GM13976 (cell line): ENCODE data around the gene TLR2.

ENCODE experiments used
- DNase-seq: peaks from one replicate; pipeline ENCODE4 v3.0.0; 2012; ENCODE audit warnings: low spot score
- in situ Hi-C: fragments of 300-500 bp; cut with MboI; formaldehyde crosslinking; loops from one replicate; pipeline ENCODE4 v1.12.0; 2022; ENCODE audit warnings: low sequenced_read_pairs, mixed read lengths, inconsistent platforms; ENCODE audit not compliant: unreplicated experiment
- TF ChIP-seq, protein P1 (sequence below): IDR thresholded peaks from 2 replicates; pipeline ENCODE4 v1.5.1; 2012; ENCODE audit warnings: borderline replicate concordance, mild to moderate bottlenecking; ENCODE audit not compliant: insufficient read depth; ENCODE audit errors: extremely low read depth, missing control alignments, control extremely low read depth

The TLR2 gene

DNA sequence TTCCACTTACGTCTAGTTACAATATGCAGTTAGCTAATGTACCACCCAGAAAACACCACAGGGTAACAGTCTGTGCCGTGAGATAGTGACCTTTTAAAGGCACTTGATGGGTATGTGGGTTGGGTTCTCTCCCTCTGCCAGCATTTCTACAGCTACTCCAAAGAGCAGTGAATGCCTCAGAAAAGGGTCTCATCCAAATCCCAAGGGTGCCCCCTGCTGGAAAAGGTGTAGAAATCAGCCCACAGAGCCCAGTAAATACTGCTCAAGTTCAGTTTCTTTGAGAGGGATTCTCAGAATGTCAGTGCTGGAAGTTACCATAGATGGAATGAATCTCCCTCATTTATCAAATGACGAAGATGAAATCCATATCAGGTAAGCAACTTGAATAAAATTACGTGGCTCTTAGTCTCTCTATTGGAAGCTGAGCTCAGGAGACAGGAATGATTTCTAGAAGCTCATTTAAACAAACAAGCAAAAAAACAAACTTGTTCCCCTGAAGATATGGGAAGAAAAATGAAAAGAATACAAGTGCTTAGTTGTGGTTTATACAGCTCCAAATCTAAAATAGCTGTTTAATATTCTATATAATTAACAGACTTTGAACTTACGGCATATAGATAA, 66.2 kb downstream of the TLR2 start:
- in situ Hi-C loops = no loop called here
- TF ChIP-seq, protein P1, sequence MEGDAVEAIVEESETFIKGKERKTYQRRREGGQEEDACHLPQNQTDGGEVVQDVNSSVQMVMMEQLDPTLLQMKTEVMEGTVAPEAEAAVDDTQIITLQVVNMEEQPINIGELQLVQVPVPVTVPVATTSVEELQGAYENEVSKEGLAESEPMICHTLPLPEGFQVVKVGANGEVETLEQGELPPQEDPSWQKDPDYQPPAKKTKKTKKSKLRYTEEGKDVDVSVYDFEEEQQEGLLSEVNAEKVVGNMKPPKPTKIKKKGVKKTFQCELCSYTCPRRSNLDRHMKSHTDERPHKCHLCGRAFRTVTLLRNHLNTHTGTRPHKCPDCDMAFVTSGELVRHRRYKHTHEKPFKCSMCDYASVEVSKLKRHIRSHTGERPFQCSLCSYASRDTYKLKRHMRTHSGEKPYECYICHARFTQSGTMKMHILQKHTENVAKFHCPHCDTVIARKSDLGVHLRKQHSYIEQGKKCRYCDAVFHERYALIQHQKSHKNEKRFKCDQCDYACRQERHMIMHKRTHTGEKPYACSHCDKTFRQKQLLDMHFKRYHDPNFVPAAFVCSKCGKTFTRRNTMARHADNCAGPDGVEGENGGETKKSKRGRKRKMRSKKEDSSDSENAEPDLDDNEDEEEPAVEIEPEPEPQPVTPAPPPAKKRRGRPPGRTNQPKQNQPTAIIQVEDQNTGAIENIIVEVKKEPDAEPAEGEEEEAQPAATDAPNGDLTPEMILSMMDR = peak; percentile 64
- peak; percentile 61 for DNase-seq

DNA sequence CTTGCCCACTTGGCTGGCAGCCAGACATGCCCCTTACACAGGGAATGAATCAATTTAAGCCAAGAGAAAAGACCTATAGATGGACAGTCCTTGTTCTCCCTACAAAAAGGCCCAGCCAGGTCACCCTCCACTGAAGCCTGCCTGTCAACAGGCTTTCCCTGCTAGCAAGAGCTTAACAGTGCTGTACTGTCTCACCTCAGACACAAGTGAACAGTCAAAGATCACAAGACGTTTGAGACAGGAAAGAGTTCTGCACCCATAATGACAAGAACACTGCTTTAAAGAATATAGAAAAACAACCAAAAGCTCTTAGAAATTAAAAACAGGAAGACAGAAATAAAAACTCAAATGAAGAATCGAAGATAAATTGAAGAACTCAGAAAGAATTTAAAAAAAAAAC, 71.1 kb downstream of the TLR2 start:
- DNase-seq = no peak
- TF ChIP-seq, protein P1 = no peak
- in situ Hi-C loops = no loop called here
